NCI-H2171 (cell line): ENCODE results near the gene LAMTOR5.

Experiments
- DNase-seq: peaks from one replicate; lab custom pipeline; 2025; lab: John Stamatoyannopoulos, UW

The LAMTOR5 gene

DNA sequence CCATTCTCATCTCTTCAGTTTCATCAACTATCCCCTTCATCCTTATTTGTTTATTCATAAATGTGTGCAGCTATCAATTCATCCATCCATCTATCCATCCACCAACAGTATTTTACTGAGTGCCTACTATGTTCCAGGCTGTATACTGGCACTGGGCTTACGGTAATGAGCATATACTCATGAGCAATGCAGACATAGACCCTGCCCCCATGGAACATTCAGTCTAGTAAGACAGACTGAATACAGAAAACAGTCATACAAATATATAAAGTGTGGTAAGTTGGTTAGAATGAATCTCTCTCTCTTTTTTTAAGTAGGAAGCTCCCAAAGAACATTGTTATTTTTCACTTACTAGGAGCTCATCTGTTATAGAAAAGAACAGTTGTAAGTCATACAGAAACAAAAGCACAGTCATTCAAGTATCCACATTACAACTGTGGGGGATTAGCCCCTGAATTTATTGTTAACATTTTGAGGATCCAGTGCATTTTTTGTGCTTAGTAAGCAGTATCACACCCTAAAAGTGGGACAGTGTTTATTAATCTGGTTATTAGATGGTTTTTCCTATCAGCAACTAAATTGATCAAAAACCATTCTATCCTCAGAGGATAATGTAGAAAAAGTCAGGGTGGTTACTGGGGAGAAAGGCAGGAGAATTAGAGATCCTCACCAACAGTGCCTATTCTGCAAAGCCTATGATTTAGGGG, 20.3 kb downstream of the LAMTOR5 start:
- DNase-seq, result no peak

GRCh38 chr1:110385369-110385768, 22.1 kb downstream of the LAMTOR5 start:
- no peak for DNase-seq

- DNase-seq, result no peak
These were observed 22.7 kb downstream of the LAMTOR5 start for GRCh38 chr1:110384581-110385321.

GRCh38 chr1:110383251-110383990, 24.1 kb downstream of the LAMTOR5 start:
- no peak for DNase-seq

DNA sequence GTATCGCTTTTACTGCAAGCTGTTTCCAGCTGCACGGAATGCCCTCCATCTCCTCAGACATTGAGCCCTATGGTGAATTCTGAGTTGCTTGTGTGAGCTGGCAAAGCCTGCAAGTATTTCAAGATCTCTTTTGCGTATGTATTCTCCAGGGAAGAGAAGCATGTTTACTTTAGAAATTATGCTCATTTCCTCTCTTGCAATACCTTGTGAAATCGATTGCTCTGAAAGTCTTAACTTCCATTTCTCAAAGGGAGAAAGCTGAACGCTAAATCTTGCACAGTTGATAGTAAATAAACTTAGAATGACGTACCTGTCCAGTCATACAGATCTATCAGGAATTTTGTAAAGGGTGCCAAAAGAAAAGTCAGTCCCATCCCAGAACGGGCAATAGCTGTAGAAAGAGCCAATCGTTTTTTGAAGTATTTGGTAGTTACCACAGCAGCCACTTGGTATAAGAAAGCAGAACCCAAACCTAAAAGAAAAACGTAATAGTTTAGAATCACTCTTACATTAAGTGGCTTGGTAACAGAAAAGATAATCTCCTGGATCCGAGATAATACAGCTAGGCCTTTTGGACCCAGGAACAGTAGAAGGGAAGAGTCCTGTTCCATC, 26.7 kb downstream of the LAMTOR5 start:
- no peak for DNase-seq

DNA sequence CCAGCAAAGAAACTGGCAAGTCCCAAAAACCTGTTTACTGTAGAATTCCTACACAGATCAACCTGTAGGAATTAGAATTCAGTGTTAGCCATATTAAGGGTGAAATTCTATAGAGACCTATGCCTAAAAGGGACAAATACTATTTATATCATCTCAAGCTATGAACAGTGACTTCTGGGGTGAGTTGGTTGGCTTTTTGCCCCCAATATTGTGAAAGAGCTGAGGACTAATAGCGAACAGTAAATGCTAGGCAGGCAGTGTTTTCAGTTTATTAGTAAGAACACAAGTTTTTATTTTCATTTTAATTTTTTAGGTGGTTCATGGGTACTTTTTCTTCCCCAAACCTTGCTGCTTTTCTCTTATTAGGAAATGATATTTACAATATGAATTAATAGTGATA, 32.0 kb downstream of the LAMTOR5 start:
- DNase-seq, result no peak

DNA sequence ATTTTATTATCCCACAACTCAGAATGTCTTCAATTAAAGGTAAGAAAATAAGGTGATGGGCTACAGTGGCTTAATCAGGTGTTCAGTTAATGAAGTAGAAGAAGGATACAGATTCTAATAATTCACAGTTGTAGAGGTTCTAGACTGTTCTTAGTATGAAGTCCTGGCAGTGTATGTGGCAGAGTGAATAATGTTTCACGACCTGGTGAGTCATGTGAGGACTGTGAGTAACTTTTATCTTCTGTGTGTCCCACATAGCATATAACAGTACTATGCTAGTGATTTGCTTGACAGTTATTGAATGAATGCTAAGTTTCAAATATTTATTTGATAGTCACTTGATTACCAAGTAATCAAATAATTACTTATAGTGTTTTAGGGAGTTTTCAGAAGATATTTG, 36.7 kb downstream of the LAMTOR5 start:
- no peak for DNase-seq

- DNase-seq, result no peak
These were observed 43.3 kb downstream of the LAMTOR5 start for GRCh38 chr1:110364221-110364620.

- no peak for DNase-seq
These were observed 45.6 kb downstream of the LAMTOR5 start for GRCh38 chr1:110361856-110362255.

- no peak for DNase-seq
These were observed 47.1 kb downstream of the LAMTOR5 start for GRCh38 chr1:110360431-110360830.

- DNase-seq, result no peak
These were observed 51.1 kb downstream of the LAMTOR5 start for GRCh38 chr1:110356379-110356778.

GRCh38 chr1:110355321-110355720, 52.2 kb downstream of the LAMTOR5 start:
- DNase-seq, result no peak
